GM23338 (cell line): ENCODE data around the gene BMPR2. TPM values are rescaled to one million over a fixed set of nuclear protein-coding genes. Genes with fewer than 3 reads are reported as not detected.

Experiments used
- ATAC-seq: fragments of 200-7000 bp; cut with Tn5 transposase; 3 replicates; pipeline ENCODE4 v1.9.1; 2020
- DNase-seq: peaks from one replicate; pipeline ENCODE4 v3.0.0-alpha.2; 2015; ENCODE audit warnings: low spot score
- H2AFZ ChIP-seq: fragments of 200-600 bp; sonication (generic); 2 replicates; pipeline ENCODE4 v1.8.0; 2016; ENCODE audit warnings: antibody characterized with exemption, mild to moderate bottlenecking, moderate library complexity
- H3F3A ChIP-seq: fragments of 200-600 bp; sonication (generic); replicated peaks from 2 replicates; pipeline ENCODE4 v1.8.0; 2017; ENCODE audit warnings: antibody characterized with exemption, mixed run types, low read depth
- H3K27ac ChIP-seq: fragments of 200-600 bp; sonication (generic); 2 replicates; pipeline ENCODE4 v1.6.1; 2016; ENCODE audit warnings: low read depth
- H3K27me3 ChIP-seq: fragments of 200-600 bp; sonication (generic); 2 replicates; pipeline ENCODE4 v1.8.0; 2016; ENCODE audit warnings: mild to moderate bottlenecking, mixed run types, moderate library complexity; ENCODE audit not compliant: insufficient read depth
- H3K36me3 ChIP-seq: fragments of 200-600 bp; sonication (generic); 2 replicates; pipeline ENCODE4 v1.8.0; 2016; ENCODE audit warnings: mild to moderate bottlenecking; ENCODE audit not compliant: insufficient read depth
- H3K4me1 ChIP-seq: fragments of 200-600 bp; sonication (generic); 2 replicates; pipeline ENCODE4 v1.8.0; 2016; ENCODE audit warnings: mild to moderate bottlenecking, moderate library complexity; ENCODE audit not compliant: insufficient read depth
- H3K4me2 ChIP-seq: fragments of 200-600 bp; sonication (generic); 2 replicates; pipeline ENCODE4 v1.7.1; 2017; ENCODE audit warnings: mixed run types
- H3K4me3 ChIP-seq: fragments of 200-600 bp; sonication (generic); 2 replicates; pipeline ENCODE4 v1.6.1; 2016; ENCODE audit warnings: mixed run types
- H3K79me2 ChIP-seq: fragments of 200-600 bp; sonication (generic); replicated peaks from 2 replicates; pipeline ENCODE4 v1.8.0; 2017; ENCODE audit warnings: mild to moderate bottlenecking; ENCODE audit not compliant: insufficient read depth
- H3K9me2 ChIP-seq: fragments of 200-600 bp; sonication (generic); 2 replicates; pipeline ENCODE4 v1.8.0; 2017; ENCODE audit not compliant: insufficient read depth
- H4K20me1 ChIP-seq: fragments of 200-600 bp; sonication (generic); replicated peaks from 2 replicates; pipeline ENCODE4 v1.8.0; 2017; ENCODE audit warnings: mild to moderate bottlenecking; ENCODE audit not compliant: insufficient read depth
- H3K27ac Mint-ChIP-seq: 2 replicates; pipeline ENCODE4 v1.8.0; 2020; ENCODE audit warnings: inconsistent platforms, mild to moderate bottlenecking, moderate library complexity, mixed read lengths
- H3K27me3 Mint-ChIP-seq: 3 replicates; pipeline ENCODE4 v1.8.0; 2022; ENCODE audit warnings: low read depth, mild to moderate bottlenecking, moderate library complexity, mixed read lengths, inconsistent platforms; ENCODE audit not compliant: insufficient read depth, poor library complexity
- H3K36me3 Mint-ChIP-seq: 3 replicates; pipeline ENCODE4 v1.8.0; 2021; ENCODE audit warnings: low read depth, mild to moderate bottlenecking, inconsistent platforms, moderate library complexity, mixed read lengths
- H3K4me1 Mint-ChIP-seq: 3 replicates; pipeline ENCODE4 v1.8.0; 2020; ENCODE audit warnings: mild to moderate bottlenecking, inconsistent platforms, mixed read lengths
- H3K4me3 Mint-ChIP-seq: 3 replicates; pipeline ENCODE4 v1.8.0; 2021; ENCODE audit warnings: moderate library complexity, mild to moderate bottlenecking, inconsistent platforms, mixed read lengths
- H3K9me3 Mint-ChIP-seq: 3 replicates; pipeline ENCODE4 v1.8.0; 2020; ENCODE audit warnings: moderate library complexity, mild to moderate bottlenecking, inconsistent platforms, mixed read lengths
- CREB1 ChIP-seq: fragments of 250-450 bp; sonication (Bioruptor Pico); IDR thresholded peaks from 2 replicates; pipeline ENCODE4 v1.5.0; 2020; ENCODE audit warnings: low read depth, mild to moderate bottlenecking, moderate library complexity
- CTCF ChIP-seq, 2 experiments: fragments of 200-600 bp in 1 of 2; sonication (generic) in 1 of 2; conservative IDR thresholded peaks; 2 replicates each; pipeline versions ENCODE4 v1.5.1 to v1.6.1; 2016 to 2017; ENCODE audit warnings: antibody characterized with exemption in 2 of 2, low read depth in 2 of 2, mild to moderate bottlenecking in 2 of 2, moderate library complexity in 1 of 2
- ETS1 ChIP-seq: IDR thresholded peaks from 2 replicates; pipeline ENCODE4 v1.6.1; 2016; ENCODE audit warnings: antibody characterized with exemption
- EZH2 ChIP-seq: fragments of 200-600 bp; sonication (generic); IDR thresholded peaks from one replicate; pipeline ENCODE4 v1.8.0; 2017; ENCODE audit warnings: antibody characterized with exemption, mild to moderate bottlenecking, low read depth; ENCODE audit not compliant: unreplicated experiment
- EZH2phosphoT487 ChIP-seq: fragments of 200-600 bp; sonication (generic); IDR thresholded peaks from one replicate; pipeline ENCODE4 v1.8.1; 2018; ENCODE audit warnings: antibody characterized with exemption; ENCODE audit not compliant: unreplicated experiment
- JUNB ChIP-seq: IDR thresholded peaks from one replicate; pipeline ENCODE4 v1.6.1; 2016; ENCODE audit warnings: antibody characterized with exemption; ENCODE audit not compliant: unreplicated experiment
- NANOG ChIP-seq: IDR thresholded peaks from 2 replicates; pipeline ENCODE4 v1.6.1; 2016; ENCODE audit warnings: antibody characterized with exemption, borderline replicate concordance
- POLR2AphosphoS5 ChIP-seq: IDR thresholded peaks from 2 replicates; pipeline ENCODE4 v1.6.1; 2016; ENCODE audit warnings: antibody characterized with exemption, low read depth
- REST ChIP-seq: IDR thresholded peaks from one replicate; pipeline ENCODE4 v1.6.1; 2018; ENCODE audit warnings: antibody characterized with exemption; ENCODE audit not compliant: unreplicated experiment
- STAT1 ChIP-seq: IDR thresholded peaks from one replicate; pipeline ENCODE4 v1.6.1; 2016; ENCODE audit warnings: antibody characterized with exemption; ENCODE audit not compliant: unreplicated experiment
- ZNF114 ChIP-seq: fragments of 250-450 bp; sonication (Bioruptor Pico); IDR thresholded peaks from 2 replicates; pipeline ENCODE4 v1.5.0; 2020; ENCODE audit warnings: mild to moderate bottlenecking, moderate library complexity
- ZNF331 ChIP-seq: fragments of 250-450 bp; sonication (Bioruptor Pico); IDR thresholded peaks from 2 replicates; pipeline ENCODE4 v1.5.0; 2020; ENCODE audit warnings: low read depth, mild to moderate bottlenecking, moderate library complexity
- ZNF462 ChIP-seq: fragments of 250-450 bp; sonication (Bioruptor Pico); IDR thresholded peaks from 2 replicates; pipeline ENCODE4 v1.5.0; 2020; ENCODE audit warnings: mild to moderate bottlenecking, moderate library complexity
- polyA plus RNA-seq: library from polyadenylated mRNA; unstranded; fragments of >200 nt; fragmentation: Nextera tagmentation; extraction: Ambion mirVana; gene quantifications from 2 replicates; pipeline ENCODE4 v1.2.1, GENCODE V29; 2016
- total RNA-seq: library from RNA; depleted of rRNA; stranded (reverse); fragments of >200 nt; shearing (Covaris generic); gene quantifications from 2 replicates; pipeline ENCODE4 v1.2.3, GENCODE V29; 2014

Gene BMPR2
- total and polyA plus RNA-seq, 2 experiments from 2014 or later = 6.7 to 21.6 TPM

GRCh38 chr2:202608142-202608852, 232.2 kb downstream of the BMPR2 start:
- H3K4me1 ChIP-seq = no peaks in the 10 kb centered on the region
- Mint-ChIP-seq H3K27me3 (no peaks in the 10 kb centered on the region), H3K27ac (no peak overlapping the region), H3K9me3 (no peaks in the 10 kb centered on the region), H3K36me3 (no peaks in the 10 kb centered on the region), H3K4me1 (peaks cover 3% of the 10 kb centered on the region; the same call in 1 of the 3 replicates), H3K4me3 (no peak overlapping the region)
- ATAC-seq (no peak), DNase-seq (no peak)
- no peaks in the 10 kb centered on the region for H3F3A ChIP-seq
- no peaks in the 10 kb centered on the region for H3K79me2 ChIP-seq
- H3K4me3 ChIP-seq = no peak overlapping the region
- H3K9me2 ChIP-seq = no peaks in the 10 kb centered on the region
- TF ChIP-seq CREB1 (no peak), ETS1 (no peak), REST (no peak), EZH2phosphoT487 (no peak), STAT1 (no peak), POLR2AphosphoS5 (no peak), ZNF331 (no peak), EZH2 (no peak), NANOG (no peak), ZNF114 (CRISPR knock-in tag) (no peak), CTCF (conservative IDR thresholded peaks at IDR 0.05; ENCODE audit: low read depth in 2 of 2) (no peak), JUNB (no peak), ZNF462 (CRISPR knock-in tag) (no peak)
- no peaks in the 10 kb centered on the region for H4K20me1 ChIP-seq
- H3K27me3 ChIP-seq = no peaks in the 10 kb centered on the region
- no peak overlapping the region for H2AFZ ChIP-seq
- H3K4me2 ChIP-seq = no peak overlapping the region
- H3K36me3 ChIP-seq = no peaks in the 10 kb centered on the region
- no peak overlapping the region for H3K27ac ChIP-seq
